Fibroblast of peridontal ligament (primary cell): ENCODE results near the gene RPL37A.

Source experiments
- DNase-seq: peaks from one replicate; pipeline ENCODE4 v3.0.0-alpha.2; 2010; ENCODE audit errors: extremely low read depth

RPL37A gene

DNA sequence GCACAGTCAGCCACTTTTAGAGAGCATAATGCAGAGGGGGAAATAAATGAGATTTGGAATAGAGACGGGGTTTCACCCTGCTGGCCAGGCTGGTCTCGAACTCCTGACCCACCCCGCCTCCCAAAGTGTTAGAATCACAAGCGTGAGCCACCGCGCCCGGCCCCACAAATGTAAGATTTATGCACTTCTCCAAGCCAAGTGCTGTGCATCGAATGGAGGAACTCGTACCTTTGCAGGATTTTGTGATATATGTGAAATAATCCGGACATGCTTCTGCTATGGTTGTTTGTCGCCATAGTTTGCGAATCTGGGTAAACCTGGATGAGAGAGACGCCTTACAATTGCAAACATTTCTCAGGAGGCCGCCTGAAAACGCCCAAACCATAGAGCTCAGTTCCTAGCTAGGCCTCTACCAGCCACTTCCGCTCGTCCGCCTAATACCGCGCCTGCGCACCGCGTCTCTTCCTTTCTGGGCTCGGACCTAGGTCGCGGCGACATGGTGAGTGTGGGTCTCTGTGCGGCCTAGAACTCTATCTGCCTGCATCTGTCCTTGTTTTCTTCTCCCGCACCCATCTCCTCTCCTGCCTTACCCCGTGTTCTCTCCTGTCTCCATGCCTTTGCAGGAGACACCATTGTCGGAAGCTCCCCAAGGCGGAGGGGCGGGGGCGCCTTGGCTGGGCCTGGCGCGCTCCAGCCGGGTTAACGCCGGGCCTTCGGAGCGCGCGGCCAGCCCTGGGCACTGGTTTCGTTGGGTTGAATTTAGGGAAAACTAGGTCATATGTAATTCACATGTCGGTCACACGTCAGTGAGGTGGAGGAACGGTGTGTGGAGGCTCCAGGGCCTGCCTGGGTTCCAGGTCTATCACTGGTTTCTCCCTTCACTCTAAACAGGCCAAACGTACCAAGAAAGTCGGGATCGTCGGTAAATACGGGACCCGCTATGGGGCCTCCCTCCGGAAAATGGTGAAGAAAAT, at the start of gene RPL37A:
Gene RPL37A, plus strand, starts transcription at position 466 of the 974 bp plus-strand sequence. Its CDS starts 31 bp downstream, at position 497.
- DNase-seq, result peak; percentile 98

DNA sequence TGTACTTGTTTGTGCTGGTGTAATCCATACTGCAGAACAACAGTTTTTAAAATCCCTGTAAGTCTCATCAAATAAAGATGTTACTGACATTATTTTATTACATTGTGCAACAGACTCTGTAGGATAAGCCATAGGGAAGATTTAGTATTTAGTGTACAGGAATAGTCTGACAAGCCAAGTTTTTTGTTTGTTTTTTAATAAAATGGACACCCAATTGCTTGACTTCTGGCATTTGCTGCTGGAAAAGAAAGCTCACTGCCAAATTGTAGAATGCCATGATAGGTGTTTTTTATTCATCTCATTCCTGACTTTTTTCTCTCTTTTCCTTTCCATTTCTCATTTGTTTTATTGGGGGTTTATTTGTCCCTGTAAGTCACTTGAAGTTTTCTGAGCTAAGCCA, 48.3 kb upstream of the RPL37A start:
- DNase-seq, result no peak

DNA sequence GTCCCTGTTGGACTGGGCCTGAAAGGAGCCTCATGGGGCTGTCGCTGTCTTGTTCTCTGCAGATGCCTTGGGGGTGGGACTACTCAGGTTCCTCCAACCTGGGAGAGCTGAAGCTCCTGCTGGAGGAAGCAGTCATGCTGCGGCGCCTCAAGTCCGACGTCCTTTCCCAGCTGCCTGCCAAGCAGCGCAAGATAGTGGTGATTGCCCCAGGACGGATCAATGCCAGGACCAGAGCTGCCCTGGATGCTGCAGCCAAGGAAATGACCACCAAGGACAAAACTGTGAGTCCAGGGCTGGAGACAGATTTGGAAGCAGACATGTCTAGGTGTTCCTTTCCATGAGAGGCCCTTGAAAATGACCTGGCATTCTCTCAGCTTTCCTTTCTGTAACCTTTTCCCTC, 47.9 kb upstream of the RPL37A start:
- DNase-seq, result no peak

DNA sequence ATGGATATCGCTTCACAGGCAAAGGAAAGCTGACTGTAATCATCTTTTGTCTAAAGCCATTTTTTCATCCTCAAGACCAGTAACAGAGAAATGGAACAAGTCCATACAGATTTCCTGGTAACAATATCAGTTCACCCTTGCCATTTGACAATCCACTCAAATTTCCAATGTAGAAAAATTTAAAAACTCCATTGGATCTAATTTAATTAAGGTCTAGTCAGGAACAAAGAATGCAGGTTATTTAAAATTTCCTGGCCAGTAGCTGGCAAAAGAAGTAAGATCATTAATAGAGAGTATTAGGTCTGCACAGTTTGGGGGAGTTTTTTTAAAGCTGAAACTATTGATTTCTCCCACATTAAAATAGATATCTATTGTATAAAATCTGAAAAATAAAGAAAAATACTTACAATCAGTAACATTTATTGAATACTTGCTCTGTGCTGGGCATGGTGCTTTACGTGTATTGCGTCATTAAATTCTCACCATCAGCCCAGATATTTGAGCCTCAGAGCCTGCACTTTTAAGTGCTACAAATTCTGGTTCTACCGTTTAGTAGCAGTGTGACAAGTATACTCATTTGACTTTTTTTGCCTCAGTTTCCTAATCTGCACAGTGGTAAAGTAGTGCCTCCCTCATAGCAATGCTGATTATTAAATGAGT, 44.6 kb upstream of the RPL37A start:
- no peak for DNase-seq

DNA sequence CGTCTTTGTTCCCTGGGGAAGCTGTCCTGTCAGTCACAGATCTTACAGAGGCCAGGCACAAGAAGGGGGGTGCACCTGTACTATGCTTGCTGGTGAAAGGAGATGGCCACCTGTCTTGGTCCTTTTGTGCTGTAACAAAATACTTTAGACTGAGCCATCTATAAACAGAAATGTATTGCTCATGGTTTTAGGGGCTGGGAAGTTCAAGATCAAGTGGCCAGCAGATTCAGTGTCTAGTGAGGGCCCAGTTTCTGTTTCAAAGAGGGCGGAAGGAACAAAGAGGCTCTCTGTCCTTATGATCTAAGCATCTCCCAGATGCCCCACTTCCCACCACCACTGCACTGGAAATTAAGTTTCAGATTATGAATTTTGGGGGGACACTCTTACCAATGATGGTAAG, 35.5 kb upstream of the RPL37A start:
- no peak for DNase-seq

DNA sequence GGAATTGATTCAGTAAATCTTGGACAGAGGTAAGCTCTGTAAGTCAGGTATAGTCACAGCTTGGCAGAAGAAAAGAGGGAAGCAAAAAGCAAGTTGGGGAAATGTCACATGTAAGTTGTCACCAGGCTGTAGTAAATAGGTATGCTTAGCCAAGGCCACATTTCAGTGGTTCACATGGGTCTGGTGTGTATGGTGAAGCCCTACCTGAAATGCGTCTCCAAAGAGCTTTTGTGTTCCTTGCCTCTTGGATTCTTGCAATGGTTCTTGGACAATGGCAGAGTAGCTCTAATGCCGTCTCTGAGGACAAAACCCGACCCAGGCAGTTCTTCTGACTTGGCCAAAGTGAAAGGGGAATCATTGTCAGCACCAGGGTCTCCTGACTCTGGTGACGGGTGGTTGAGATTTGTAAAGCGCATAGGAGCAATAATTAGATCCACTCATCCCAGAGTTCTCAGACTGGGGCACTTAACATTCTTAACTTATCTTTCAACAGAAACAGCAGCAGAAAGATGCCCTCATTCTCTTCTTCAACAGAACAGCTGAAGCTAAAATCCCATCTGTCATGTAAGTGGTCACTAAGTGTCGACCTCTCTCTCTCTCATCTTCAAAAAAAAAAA, 34.4 kb upstream of the RPL37A start:
- DNase-seq, result no peak

DNA sequence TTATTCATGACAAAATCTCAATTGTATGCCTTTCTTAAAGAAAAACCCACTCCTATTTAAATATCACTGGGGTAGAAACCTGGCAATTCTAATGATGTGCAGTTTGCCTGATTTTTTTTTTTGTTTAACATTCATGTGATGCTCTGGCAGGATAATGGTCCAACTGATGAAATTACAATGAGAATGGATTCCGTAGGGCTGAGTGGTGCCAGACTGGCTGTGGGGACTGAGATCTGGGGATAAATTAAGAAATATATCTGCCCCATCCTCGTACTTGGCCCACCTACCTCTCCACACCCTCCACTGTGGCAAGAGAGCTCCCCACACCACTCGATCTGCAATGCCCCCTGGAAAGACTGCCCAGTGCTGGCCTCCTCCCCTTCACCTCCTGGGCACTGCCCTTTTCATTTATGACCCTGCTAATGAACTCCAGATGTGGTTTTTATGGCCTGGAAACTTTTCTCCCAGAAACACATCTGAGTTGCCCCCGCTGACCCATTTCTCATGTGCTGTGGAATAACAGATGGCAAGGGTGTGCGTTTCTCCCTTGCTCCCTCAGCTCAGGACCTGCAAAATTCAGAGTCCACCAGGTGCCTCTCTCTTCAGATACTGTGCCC, 33.0 kb upstream of the RPL37A start:
- DNase-seq, result no peak

DNA sequence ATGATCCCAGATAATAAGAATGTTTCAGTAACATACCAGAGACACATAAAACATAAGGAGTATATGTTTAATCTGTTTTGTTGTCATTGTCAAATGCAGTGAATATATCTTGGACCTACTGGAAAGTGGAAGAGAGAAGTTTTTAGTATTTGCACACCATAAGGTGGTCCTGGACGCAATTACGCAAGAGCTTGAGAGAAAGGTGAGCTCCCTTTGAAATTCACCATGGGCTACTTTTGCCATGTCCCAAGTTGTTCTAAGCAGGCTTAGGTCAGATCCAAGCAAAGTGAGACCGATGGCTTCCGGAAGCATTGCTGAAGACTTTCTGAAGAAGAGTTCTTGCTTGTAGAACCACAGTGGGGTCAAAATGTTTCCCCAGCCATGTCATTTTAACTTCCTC, 30.8 kb upstream of the RPL37A start:
- DNase-seq, result no peak

DNA sequence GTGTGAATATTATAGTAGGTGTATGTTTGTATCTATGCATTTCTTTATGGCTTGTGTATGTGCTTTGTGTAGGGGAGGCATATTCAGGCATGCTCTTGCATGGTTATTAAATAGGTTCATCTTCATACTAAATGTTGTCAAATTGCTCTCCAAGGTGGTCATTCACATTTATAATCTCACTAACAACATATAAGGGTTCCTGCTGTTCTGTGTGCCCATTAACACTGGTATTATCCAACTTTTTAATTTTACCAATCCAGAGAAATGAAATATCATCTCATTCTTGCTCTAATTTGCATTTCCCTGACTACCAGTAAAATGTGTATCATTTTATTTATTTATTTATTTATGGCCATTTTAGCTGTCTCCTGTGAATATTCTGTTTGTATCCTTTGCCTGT, 29.0 kb upstream of the RPL37A start:
- DNase-seq, result no peak

DNA sequence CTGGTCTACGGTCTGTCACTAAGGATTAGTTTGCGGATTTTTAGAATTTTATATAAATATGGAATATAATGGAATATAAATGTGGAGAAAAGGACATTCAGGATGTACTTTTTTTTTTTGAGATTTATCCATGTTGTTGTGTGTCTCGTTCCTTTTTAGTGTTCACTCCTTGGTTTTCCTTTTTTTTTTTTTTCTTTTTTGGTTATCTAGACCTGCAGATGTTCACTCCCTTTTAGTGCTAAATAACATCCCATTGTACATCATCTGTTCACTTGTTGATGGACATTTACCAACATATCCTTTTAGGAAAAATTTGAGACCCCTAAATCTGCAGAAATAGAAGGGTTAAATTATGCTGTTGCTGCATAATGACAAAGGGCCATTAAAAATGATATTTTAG, 25.5 kb upstream of the RPL37A start:
- no peak for DNase-seq

DNA sequence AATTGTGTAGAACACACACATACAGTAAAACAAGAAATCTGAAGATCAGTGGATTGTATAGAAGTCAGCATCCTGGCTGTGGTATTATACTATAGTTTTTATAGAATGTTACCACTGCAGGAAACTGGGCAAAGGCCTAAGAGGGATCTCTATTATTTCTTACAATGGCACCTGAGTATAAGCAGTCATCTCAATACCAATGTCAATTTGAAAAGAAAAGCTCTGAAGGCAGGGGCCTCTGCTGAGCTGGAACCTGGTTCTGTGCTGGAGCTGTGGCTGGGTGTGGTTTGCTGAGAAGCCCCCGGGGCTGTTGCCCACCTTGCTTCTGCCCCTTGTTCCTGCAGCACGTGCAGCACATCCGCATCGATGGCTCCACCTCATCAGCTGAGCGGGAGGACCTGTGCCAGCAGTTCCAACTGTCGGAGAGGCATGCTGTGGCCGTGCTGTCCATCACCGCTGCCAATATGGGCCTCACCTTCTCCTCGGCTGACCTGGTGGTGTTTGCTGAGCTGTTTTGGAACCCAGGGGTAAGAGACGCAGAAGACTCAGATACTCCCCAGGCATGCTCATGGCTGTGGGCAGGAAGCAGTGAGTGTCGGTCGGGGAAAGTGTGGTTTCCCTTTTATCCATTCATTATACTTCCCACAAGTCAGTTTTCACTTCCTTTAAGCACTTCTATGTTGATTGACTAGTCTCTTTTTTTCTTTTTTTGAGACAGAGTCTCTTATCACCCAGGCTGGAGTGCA, 23.5 kb upstream of the RPL37A start:
- no peak for DNase-seq

DNA sequence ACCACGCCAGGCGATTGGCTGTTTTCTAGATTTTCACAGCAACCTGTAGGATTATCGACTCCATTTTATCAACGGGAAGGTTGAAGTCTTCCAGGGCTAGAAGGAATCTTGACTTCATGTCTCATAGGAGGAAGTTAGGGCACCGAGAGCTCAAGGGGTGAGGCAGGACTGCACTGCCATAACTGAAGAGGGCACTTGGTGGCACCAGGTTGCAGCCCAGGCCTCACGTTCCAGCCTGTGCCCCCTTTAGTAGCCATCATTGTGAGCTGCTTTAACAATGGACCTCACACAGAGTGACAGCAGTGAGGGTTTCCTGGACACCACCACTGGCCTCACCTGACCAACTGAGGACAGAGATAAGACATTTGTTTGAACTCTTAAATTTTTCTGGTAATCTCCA, 22.9 kb upstream of the RPL37A start:
- no peak for DNase-seq

DNA sequence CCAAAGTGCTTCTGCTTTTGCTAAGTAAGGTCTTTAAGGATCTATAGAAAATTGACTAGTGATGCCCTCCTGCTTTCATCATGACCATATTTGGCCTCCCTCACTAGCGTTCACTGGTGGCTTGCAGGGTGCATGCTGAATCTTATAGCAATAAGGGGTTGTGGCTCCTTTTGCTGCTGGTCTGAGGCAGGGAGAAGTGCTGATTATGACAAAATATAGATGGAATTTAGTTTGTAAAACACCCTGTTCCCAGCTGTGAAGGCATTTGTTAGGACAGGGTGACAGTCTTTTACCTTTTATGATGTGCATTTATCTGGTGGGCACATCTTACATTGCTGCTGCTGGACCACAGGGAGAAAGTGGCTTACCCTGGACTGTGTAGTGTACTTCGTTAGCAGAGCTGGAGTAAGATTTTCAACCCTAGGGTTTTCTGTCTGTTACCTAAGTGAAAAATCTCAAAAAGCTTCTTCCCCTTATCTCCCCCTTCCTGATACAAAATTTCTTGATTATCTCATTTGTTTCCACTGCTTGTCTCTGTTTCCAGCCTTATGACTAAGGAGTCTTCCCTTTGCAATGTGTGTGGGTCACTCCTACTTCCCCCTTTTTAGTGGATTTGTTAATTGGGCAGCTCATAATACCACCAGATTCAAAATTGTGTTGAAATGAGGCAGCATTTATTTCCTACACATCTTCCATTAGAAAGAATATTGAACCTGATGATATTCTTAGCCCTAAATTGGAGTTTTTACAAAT, 21.2 kb upstream of the RPL37A start:
- no peak for DNase-seq

DNA sequence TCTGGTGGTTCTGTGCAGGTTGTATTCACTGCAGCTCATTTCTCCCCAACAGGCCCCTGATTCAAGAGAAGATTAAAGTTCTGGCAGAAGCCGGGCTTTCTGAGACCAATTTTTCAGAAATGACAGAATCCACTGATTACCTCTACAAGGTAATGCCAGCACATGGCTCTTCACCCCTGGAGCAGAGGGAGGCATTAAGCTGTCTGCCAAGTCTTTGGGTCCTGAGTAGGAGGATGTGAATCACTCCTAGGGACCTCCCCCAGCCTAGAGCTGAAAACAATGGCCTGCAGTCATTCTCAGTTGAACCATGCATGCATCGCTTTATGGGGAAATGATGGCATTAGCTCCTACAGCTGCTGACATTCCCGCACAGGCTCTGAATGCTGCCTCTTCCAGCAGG, 20.5 kb upstream of the RPL37A start:
- DNase-seq, result peak; percentile 48

DNA sequence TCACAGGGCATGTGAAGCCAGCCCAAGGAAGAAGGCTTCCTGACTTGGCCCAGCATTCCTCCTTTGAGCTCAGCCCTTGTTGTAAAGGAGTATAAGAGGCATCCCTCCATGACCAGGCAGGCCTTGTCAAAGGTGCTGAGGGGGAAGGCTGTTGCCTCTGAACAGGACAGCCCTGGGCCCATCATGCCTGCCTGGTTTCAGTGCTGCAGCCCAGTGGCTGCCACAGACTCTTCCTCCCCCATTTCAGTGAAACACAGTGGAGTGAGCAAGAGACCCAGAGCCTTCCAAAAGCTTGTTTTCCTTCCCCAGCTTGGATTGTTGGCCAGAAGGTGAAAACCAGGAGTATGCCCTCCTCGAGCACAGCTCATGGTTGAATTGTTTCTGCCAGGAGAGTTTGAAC, 19.9 kb upstream of the RPL37A start:
- no peak for DNase-seq

DNA sequence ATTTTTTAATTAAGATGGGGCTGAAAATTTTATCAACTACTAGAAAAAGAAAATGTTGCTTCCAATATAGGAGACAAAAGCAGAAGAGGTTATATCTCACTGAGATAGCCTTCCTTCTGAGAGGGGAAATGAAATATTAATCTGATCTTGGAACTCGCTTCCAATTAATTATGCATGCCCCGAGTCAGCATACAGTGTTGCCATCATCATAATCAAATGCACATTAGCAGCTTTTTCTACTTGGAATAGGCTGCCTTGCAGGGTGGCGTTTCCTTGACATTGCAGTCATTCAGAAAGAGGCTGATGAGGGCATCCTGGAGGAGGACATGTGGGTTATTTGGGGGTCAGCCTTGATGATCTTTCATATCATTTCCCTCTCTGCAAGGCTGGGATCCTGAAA, 18.4 kb upstream of the RPL37A start:
- DNase-seq, result no peak

DNA sequence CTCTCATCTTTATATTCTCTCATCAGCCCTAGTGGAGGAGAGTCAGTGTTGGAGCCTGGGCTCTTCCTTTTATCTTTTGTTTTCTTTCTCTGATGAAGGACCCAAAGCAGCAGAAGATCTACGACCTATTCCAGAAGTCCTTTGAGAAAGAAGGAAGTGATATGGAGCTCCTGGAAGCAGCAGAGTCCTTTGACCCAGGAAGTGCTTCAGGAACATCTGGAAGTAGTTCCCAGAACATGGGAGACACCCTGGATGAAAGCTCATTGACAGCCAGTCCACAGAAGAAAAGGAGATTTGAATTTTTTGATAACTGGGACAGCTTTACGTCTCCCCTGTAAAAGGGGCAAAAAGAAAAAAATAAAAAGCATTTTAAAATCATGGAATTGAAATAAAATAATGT, 16.0 kb upstream of the RPL37A start:
- DNase-seq, result no peak

DNA sequence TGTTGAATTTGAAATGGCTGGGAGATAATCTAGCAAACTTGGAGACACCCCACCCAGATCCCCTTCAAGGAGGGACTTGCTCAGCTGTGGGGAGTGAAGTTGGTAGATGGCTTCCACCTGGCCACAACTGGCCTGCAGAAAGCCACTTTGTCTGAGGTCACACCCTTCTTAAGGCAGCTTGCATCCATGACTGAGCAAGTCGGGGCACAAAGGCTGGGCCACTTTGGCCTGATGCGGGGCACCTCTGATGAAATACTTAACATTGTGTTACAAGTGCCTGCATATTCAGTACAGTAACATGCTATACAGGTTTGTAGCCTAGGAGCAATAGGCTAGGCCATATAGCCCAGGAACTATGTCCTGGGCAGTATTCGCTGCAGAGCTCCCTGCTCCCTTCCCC, 13.4 kb upstream of the RPL37A start:
- no peak for DNase-seq

DNA sequence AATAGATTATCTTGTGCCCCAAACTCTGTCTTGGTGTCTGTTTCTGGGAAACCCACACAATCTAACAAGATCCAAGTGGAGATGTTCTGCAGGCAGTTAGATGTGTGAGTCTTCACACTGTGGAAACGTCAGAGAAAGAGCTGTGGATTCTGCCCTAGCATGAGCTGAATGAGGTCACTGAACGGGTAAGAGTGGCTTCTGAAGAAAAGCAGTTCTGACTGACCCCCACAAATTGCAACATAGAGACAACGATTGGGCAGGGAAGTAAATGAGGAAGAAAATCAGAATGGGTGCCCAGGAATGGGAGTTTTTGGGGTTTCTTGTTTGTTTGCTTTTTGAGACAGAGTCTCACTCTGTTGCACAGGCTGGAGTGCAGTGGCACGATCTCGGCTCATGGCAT, 12.9 kb upstream of the RPL37A start:
- no peak for DNase-seq

DNA sequence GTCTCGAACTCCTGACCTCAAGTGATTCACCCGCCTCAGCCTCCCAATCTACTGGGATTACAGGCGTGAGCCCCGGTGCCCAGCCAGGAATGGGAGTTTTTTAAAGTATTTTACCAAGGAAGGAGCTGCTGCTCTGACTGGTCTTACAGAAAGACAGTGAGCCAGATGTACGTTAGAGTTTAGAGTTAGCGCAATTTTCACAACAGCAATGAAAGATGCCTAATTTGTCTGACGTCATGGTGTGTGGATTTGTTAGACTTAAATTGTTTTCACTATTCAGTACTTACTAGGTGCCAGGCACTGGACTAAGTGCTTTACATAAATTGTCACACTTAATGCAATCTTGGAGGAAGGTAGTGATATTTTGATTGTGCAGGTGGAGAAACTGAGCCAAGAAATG, 12.4 kb upstream of the RPL37A start:
- no peak for DNase-seq

DNA sequence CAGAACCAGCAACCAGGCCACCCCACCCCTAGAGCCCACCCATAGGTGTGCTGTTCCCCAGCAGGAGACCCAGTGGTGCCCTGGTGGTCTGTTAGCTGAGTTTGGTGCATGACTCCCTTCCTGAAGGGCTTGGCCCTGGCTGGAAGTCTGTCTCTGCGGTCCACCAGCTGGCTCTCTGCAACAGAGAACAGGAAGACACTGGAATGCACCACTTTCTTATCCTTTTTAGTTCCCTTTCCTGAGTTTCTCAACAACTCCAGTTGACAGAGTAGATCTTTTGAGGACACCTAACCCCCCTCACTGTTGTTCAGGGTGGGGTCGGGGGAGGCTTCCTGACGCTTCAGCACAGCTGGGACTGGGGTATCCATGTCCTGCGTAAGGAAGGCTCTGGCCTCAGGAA, 11.9 kb upstream of the RPL37A start:
- no peak for DNase-seq
